Kidney epithelial cell (primary cell): ENCODE measurements around the gene SGF29. TPM values are rescaled to one million over a fixed set of nuclear protein-coding genes. Genes with fewer than 3 reads are reported as not detected.
"Not testable (repeated sequence)": the region's sequence is repeated elsewhere in the genome, so short reads cannot be mapped to it uniquely, and the experiment has no call there.

Experiments
- DNase-seq: peaks from one replicate; pipeline ENCODE4 v3.0.0-alpha.2; 2010; ENCODE audit warnings: low read depth
- H3K27me3 ChIP-seq: 2 replicates; pipeline ENCODE4 v1.6.0; 2011; ENCODE audit warnings: low read length; ENCODE audit not compliant: control insufficient read depth, insufficient read depth
- H3K36me3 ChIP-seq: 2 replicates; pipeline ENCODE4 v1.5.1; 2011; ENCODE audit warnings: low read length; ENCODE audit not compliant: control insufficient read depth, insufficient read depth
- H3K4me3 ChIP-seq: 2 replicates; pipeline ENCODE4 v1.5.1; 2011; ENCODE audit warnings: low read depth, mild to moderate bottlenecking, control low read depth, low read length
- CTCF ChIP-seq: IDR thresholded peaks from 2 replicates; pipeline ENCODE4 v1.5.1; 2011; ENCODE audit warnings: mild to moderate bottlenecking, moderate library complexity, low read length, control low read depth, inconsistent platforms; ENCODE audit not compliant: insufficient read depth, poor library complexity, severe bottlenecking
- total RNA-seq: library from RNA; depleted of rRNA; stranded (reverse); fragments of >200 nt; gene quantifications from 2 replicates; pipeline ENCODE4 v1.2.3, GENCODE V29; 2015

Gene SGF29
- total RNA-seq, 1 donor from 2014 or later = 32.5 TPM

DNA sequence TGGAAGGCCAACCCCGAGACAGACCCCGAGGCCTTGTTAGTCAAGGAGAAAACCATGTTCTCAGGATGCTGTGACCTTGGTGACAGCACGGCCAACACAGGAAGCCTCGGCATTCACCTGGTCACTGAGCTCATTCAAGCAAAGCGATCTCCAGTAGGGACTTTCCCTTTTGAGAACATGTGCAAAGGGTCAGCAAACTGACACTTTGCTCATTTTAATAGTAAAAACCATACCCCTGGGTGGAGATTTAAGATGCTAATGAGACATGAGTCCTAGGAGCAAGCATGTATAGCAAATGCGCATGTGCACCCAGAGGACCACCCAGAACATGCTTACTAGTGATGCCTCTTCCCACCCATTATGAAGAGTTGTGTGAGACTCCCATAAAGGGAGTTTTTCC is 48.8 kb downstream of the SGF29 start:
- H3K27me3 ChIP-seq = no peaks in the 10 kb centered on the region
- no peak overlapping the region for H3K4me3 ChIP-seq
- TF ChIP-seq CTCF = no peak
- DNase-seq = no peak
- no peaks in the 10 kb centered on the region for H3K36me3 ChIP-seq

GRCh38 chr16:28603381-28604185 is 49.9 kb downstream of the SGF29 start:
- Histone ChIP-seq H3K36me3 (no peaks in the 10 kb centered on the region), H3K27me3 (no peaks in the 10 kb centered on the region), H3K4me3 (no peak overlapping the region)
- TF ChIP-seq CTCF = no peak
- no peak for DNase-seq

DNA sequence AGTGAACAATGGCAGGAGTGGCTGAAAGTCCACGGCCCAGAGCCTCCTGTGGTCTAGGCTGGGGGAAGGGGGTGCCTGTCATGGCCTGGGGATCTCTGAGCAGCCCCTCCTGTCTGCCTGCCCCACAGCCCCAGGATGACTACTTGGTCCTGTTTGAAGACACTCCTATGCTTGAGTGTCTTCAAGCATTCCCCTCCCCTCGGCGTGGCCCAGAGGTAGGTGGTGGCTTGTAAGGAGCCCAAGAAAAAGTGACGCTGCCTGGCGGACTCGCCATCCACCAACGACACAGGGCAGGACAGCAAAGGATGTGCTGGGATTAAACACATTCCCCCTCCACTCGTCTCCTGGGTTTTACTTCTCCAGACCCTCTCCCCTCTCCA is 50.5 kb downstream of the SGF29 start:
- DNase-seq = no peak
- H3K4me3 ChIP-seq = no peak overlapping the region
- H3K36me3 ChIP-seq = no peaks in the 10 kb centered on the region
- no peak for TF ChIP-seq CTCF
- no peaks in the 10 kb centered on the region for H3K27me3 ChIP-seq

DNA sequence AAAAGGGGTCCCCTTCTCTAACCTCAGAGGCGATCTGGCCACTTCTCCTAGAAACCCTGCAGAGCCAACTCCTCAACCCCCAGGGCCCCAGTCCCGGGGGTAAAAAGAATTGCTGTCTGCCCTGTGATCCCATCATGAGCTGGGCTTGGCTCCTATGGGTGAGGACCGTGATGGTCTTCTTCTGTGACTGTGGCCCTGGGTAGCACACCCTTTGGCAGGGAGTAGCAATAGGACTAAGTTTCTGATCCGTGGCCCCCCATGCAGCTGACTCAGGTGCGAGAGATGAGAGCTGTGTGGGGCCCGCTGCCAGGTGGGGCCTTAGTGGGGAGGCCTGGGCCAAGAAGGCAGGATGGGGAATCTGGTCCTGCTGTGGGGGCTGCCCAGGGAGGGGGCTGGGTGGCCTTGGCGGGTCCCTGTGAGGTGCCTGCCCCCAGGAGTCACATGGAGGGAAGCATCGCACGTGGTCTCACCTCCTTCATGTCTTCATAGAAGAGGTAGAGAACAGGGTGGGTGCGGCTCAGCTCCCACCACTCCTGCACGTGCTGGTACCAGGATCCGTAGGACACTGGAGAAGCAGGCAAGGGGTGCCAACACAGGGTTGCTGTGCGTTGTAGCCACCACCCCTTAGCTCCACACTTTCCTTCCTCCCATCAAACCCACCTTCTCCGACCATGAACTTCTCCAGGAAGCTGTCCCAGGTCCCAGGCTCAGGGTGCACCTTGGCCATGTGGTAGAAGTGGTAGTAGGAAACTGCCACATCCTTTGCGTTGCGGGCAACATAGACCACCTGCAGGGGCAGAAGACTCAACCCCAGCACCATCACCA is 52.8 kb downstream of the SGF29 start:
- H3K4me3 ChIP-seq = no peak overlapping the region
- no peaks in the 10 kb centered on the region for H3K36me3 ChIP-seq
- TF ChIP-seq CTCF = no peak
- no peaks in the 10 kb centered on the region for H3K27me3 ChIP-seq
- no peak for DNase-seq

GRCh38 chr16:28607116-28607623 is 53.5 kb downstream of the SGF29 start:
- no peak for TF ChIP-seq CTCF
- no peak for DNase-seq

DNA sequence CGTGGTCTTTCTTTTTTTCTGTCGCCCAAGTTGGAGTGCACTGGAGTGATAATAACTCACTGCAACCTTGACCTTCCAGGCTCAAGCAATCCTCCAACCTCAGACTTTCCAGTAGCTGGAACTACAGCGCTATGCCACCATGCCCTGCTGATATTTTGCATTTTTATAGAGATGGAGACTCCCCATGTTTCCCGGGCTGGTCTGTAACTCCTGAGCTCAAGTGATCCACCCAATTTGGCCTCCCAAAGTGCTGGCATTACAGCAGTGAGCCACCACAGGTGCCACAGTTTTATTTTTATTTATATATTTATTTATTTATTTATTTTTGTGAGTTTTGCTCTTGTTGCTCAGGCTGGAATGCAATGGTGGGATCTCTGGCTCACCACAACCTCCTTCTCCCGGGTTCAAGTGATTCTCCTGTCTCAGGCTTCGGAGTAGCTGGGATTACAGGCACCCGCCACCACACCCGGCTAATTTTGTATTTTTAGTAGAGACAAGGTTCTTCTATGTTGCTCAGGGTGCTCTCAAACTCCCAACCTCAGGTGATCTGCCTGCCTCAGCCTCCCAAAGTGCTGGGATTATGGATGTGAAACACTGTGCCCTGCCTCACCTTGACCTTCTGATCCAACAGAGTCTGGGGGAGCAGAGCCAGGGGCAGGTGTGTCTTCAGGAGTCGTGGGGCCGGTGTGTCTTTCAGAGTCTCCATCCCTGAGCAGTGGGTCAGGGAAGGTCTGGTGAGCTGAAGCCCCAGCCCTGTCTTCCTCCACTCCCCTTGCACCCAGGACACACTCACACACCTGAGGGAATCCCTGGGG is 54.2 kb downstream of the SGF29 start:
- H3K36me3 ChIP-seq, H3K27me3 ChIP-seq, DNase-seq, H3K4me3 ChIP-seq: not testable (repeated sequence)

More at GRCh38 chr16:28607116-28607623, 53.5 kb downstream of the SGF29 start:
- no peak overlapping the region for H3K4me3 ChIP-seq
- no peaks in the 10 kb centered on the region for H3K36me3 ChIP-seq
- H3K27me3 ChIP-seq = no peaks in the 10 kb centered on the region

- not testable (repeated sequence) for H3K4me3 ChIP-seq, H3K27me3 ChIP-seq, DNase-seq, H3K36me3 ChIP-seq
These were observed 54.7 kb downstream of the SGF29 start for GRCh38 chr16:28608496-28608808.

DNA sequence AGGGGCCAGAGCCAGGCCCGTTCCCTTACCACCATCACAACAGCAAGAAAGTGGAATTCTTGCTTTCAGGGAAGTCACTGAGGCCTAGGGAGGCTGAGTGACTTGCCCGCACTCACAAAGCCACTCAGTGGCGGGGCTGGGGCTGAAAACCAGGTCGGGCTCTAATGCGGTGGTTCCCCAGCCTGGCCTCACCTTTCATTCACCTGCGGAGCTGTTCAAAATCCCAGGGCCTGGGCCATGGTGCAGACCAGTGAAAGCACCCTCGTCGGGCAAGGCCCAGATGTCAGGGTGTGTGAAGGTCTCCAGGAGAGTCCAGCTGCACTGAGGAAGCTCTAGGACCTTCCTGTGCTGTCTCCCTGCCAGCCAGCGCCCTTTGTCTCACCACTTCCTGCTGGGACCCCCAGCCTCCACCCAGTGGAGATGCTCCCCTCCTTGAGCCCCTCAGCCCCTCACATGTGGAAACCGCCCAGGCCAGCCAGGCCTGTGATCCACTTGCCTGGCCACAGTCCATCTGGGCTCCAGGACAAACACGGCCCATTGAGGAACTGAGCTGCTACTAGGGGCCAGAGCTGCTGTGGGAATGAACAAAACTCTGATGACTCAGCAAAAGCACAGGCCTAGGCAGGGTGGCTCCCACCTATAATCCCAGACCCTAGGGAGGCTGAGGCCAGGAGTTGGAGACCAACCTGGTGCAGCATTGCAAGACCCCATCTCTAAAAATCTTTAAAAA is 55.3 kb downstream of the SGF29 start:
- not testable (repeated sequence) for DNase-seq, H3K27me3 ChIP-seq, H3K4me3 ChIP-seq, H3K36me3 ChIP-seq
